GM20000 (cell line): ENCODE measurements around the gene CCNB2.
A peak's percentile ranks its signal among the peaks of the same experiment; 100 is the strongest.
"Not testable (repeated sequence)": the region's sequence is repeated elsewhere in the genome, so short reads cannot be mapped to it uniquely, and the experiment has no call there.

ENCODE experiments used
- DNase-seq: peaks from one replicate; pipeline ENCODE4 v3.0.0; 2012; ENCODE audit warnings: low spot score
- CTCF ChIP-seq: IDR thresholded peaks from 2 replicates; pipeline ENCODE4 v1.5.1; 2012; ENCODE audit warnings: mild to moderate bottlenecking, control low read depth; ENCODE audit errors: extremely low read depth, missing control alignments

The CCNB2 gene

DNA sequence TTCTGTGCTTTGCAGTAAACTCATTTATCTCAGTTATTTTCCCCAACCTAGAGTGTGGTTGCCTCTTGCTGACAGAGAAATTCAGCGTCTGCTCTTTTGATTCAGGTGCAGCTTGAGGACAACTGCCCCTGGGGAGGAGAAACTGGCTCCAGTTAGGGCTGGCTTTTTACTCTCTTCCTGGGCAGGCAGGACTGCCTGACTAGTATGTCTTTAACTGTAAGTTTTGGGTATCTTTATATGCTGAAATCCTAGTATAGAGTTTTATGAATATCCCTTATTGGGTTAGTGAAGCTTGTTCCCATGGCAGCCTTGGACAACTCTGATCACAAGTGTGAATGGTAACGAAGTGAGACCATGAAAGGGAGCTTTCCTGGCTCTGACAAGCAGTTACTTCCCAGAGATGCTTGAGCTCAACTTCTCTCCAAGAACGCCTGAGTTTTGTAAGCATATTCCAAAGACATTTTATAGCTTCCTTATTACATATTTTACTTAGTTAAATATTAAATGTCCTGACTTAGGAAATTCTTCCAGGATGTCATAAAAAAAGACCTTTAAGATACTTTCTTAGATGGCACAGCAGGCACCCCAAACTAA is 27.1 kb downstream of the CCNB2 start:
- DNase-seq: no peak
- no peak for TF ChIP-seq CTCF

DNA sequence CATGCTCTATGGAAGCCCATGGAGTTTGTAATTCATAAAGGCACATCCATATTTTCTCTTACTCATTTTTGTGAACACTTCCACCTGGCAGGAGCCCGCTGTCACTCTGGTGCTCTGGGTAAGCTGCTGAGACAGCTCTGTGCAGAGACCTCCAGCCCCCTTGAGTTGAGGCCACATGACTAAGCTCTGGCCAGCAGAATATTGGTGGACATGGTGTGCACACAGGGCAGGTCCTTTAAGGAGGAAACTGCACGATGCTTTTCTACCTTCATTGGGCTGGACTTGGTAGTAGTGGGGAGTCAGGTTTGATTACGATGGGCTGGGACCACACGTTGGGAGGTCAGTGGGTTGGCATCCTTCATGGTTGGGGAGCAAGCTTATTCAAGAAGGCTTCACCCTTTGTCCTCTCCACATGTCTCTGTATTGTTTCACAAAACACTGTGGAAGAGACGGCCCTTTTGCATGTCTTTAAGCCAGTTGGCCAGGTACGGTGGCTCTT is 29.0 kb downstream of the CCNB2 start:
- no peak for TF ChIP-seq CTCF
- DNase-seq: no peak

GRCh38 chr15:59137566-59137965 is 32.6 kb downstream of the CCNB2 start:
- peak; percentile 30 for DNase-seq
- TF ChIP-seq CTCF: no peak

DNA sequence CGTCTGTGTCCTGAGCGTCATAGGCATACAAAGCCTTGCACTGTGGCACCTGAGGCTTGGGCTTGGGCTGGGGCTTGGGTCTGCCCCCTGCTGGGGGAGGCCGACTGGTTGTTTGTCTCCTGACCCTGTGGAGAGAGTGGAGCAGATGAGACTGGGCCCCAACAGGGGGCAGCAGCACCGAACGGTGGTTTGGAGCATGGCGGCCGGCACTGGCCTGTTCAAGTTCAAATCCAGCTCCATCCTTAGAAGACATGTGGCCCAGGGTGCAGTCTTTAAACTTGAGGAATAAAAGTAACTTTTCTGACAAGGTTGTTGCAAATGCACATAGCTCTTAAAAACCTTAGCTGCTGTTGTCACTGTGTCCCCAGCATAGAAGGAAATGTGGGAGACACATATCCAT is 33.3 kb downstream of the CCNB2 start:
- TF ChIP-seq CTCF: peak; percentile 58

GRCh38 chr15:59140422-59141226 is 35.7 kb downstream of the CCNB2 start:
- DNase-seq: peak; percentile 34
- no peak for TF ChIP-seq CTCF

More for the DNA sequence above, 33.3 kb downstream of the CCNB2 start:
- DNase-seq: peak; percentile 73

GRCh38 chr15:59143281-59143680 is 38.3 kb downstream of the CCNB2 start:
- no peak for DNase-seq
- no peak for TF ChIP-seq CTCF

DNA sequence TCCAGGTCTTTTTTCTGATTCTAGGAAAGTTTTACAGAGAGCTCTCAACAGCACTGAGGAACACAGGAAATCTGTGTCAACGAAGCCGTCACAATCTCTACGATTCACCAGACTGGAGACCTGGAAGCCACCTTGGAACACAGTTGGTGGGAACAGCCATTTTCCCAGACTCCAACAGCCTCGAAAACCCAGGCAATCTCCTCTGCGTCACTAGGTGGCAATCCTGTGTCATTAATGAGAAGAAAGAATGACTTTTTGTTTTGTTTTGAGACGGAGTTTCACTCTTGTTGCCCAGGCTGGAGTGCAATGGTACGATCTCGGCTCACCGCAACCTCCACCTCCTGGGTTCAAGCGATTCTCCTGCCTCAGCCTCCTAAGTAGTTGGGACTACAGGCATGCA is 39.6 kb downstream of the CCNB2 start:
- not testable (repeated sequence) for DNase-seq
